ENCODE data around the gene APBB3.
"Not testable (repeated sequence)": the region's sequence is repeated elsewhere in the genome, so short reads cannot be mapped to it uniquely, and the experiment has no call there.

The APBB3 gene

GRCh38 chr5:140564196-140565023, at the start of gene APBB3, which contains the start of gene SLC35A4:
Gene APBB3, minus strand, starts transcription at chr5:140564598. Its CDS starts 353 bp downstream, at chr5:140564245.
Gene SLC35A4, plus strand, starts transcription at chr5:140564828. Its CDS starts 2,342 bp downstream, at chr5:140567170.
- H3K4me3 Mint-ChIP-seq: peak within 1 kb of the TSS; percentile 92
- no peaks in the 10 kb centered on the region for H3K9me3 Mint-ChIP-seq
- peaks cover 18% of the 10 kb centered on the region for H3K36me3 Mint-ChIP-seq
- H3K27ac Mint-ChIP-seq: peak within 1 kb of the TSS; percentile 98
- H3K27me3 Mint-ChIP-seq: no peaks in the 10 kb centered on the region
- peaks cover 60% of the 10 kb centered on the region for H3K4me1 Mint-ChIP-seq

GRCh38 chr5:140611020-140611521, 46.7 kb upstream of the APBB3 start:
- H3K9me3 Mint-ChIP-seq: no peaks in the 10 kb centered on the region
- H3K27me3 Mint-ChIP-seq: peaks cover 8% of the 10 kb centered on the region
- no peaks in the 10 kb centered on the region for H3K36me3 Mint-ChIP-seq
- H3K4me3 Mint-ChIP-seq: no peak overlapping the region
- no peak overlapping the region for H3K27ac Mint-ChIP-seq
- H3K4me1 Mint-ChIP-seq: peaks cover 26% of the 10 kb centered on the region

- H3K27me3 Mint-ChIP-seq: peaks cover 8% of the 10 kb centered on the region
- H3K4me3 Mint-ChIP-seq: no peak overlapping the region
- no peaks in the 10 kb centered on the region for H3K36me3 Mint-ChIP-seq
- H3K27ac Mint-ChIP-seq: no peak overlapping the region
- H3K4me1 Mint-ChIP-seq: peaks cover 26% of the 10 kb centered on the region
- H3K9me3 Mint-ChIP-seq: no peaks in the 10 kb centered on the region
These were observed 44.7 kb upstream of the APBB3 start for GRCh38 chr5:140609126-140609525.

- Mint-ChIP-seq H3K27ac (no peak overlapping the region), H3K36me3 (no peaks in the 10 kb centered on the region), H3K9me3 (no peaks in the 10 kb centered on the region), H3K27me3 (peaks cover 8% of the 10 kb centered on the region), H3K4me1 (peaks cover 26% of the 10 kb centered on the region), H3K4me3 (no peak overlapping the region)
These were observed 44.3 kb upstream of the APBB3 start for GRCh38 chr5:140608722-140609121.

- Mint-ChIP-seq H3K36me3 (no peaks in the 10 kb centered on the region), H3K27ac (no peak overlapping the region), H3K4me3 (no peak overlapping the region), H3K4me1 (peaks cover 18% of the 10 kb centered on the region), H3K9me3 (no peaks in the 10 kb centered on the region), H3K27me3 (peaks cover 4% of the 10 kb centered on the region)
These were observed 42.6 kb upstream of the APBB3 start for GRCh38 chr5:140607031-140607430.

GRCh38 chr5:140605879-140606278, 41.5 kb upstream of the APBB3 start:
- Mint-ChIP-seq H3K36me3 (no peaks in the 10 kb centered on the region), H3K27me3 (no peaks in the 10 kb centered on the region), H3K27ac (no peak overlapping the region), H3K4me3 (no peak overlapping the region), H3K9me3 (no peaks in the 10 kb centered on the region), H3K4me1 (peaks cover 10% of the 10 kb centered on the region)

GRCh38 chr5:140603734-140604133, 39.3 kb upstream of the APBB3 start:
- no peak overlapping the region for H3K27ac Mint-ChIP-seq
- no peaks in the 10 kb centered on the region for H3K4me1 Mint-ChIP-seq
- no peaks in the 10 kb centered on the region for H3K9me3 Mint-ChIP-seq
- H3K4me3 Mint-ChIP-seq: no peak overlapping the region
- H3K27me3 Mint-ChIP-seq: no peaks in the 10 kb centered on the region
- H3K36me3 Mint-ChIP-seq: peaks cover 1% of the 10 kb centered on the region

GRCh38 chr5:140603446-140603698, 39.0 kb upstream of the APBB3 start:
- not testable (repeated sequence) for H3K4me1 Mint-ChIP-seq, H3K4me3 Mint-ChIP-seq

GRCh38 chr5:140602147-140602546, 37.7 kb upstream of the APBB3 start:
- Mint-ChIP-seq H3K4me1 (no peaks in the 10 kb centered on the region), H3K9me3 (no peaks in the 10 kb centered on the region), H3K36me3 (peaks cover 1% of the 10 kb centered on the region), H3K27me3 (no peaks in the 10 kb centered on the region), H3K27ac (no peak overlapping the region), H3K4me3 (no peak overlapping the region)

More at GRCh38 chr5:140603446-140603698, 39.0 kb upstream of the APBB3 start:
- H3K36me3 Mint-ChIP-seq, H3K27me3 Mint-ChIP-seq, H3K9me3 Mint-ChIP-seq, H3K27ac Mint-ChIP-seq: not testable (repeated sequence)

GRCh38 chr5:140600096-140600495, 35.7 kb upstream of the APBB3 start:
- Mint-ChIP-seq H3K36me3 (peaks cover 1% of the 10 kb centered on the region), H3K4me3 (no peak overlapping the region)

GRCh38 chr5:140598836-140599235, 34.4 kb upstream of the APBB3 start:
- Mint-ChIP-seq H3K27ac (no peak overlapping the region), H3K4me1 (no peaks in the 10 kb centered on the region), H3K4me3 (no peak overlapping the region), H3K27me3 (no peaks in the 10 kb centered on the region), H3K9me3 (no peaks in the 10 kb centered on the region), H3K36me3 (peaks cover 1% of the 10 kb centered on the region)

More at GRCh38 chr5:140600096-140600495, 35.7 kb upstream of the APBB3 start:
- Mint-ChIP-seq H3K9me3 (no peaks in the 10 kb centered on the region), H3K4me1 (no peaks in the 10 kb centered on the region), H3K27ac (no peak overlapping the region), H3K27me3 (no peaks in the 10 kb centered on the region)

GRCh38 chr5:140596321-140596741, 31.9 kb upstream of the APBB3 start:
- Mint-ChIP-seq H3K4me3 (no peak overlapping the region), H3K9me3 (no peaks in the 10 kb centered on the region), H3K4me1 (no peaks in the 10 kb centered on the region), H3K27me3 (no peaks in the 10 kb centered on the region), H3K36me3 (peaks cover 1% of the 10 kb centered on the region), H3K27ac (no peak overlapping the region)

GRCh38 chr5:140595538-140596300, 31.3 kb upstream of the APBB3 start:
- H3K4me1 Mint-ChIP-seq: no peaks in the 10 kb centered on the region
- H3K9me3 Mint-ChIP-seq: no peaks in the 10 kb centered on the region
- no peak overlapping the region for H3K4me3 Mint-ChIP-seq
- H3K27ac Mint-ChIP-seq: no peak overlapping the region
- no peaks in the 10 kb centered on the region for H3K27me3 Mint-ChIP-seq
- peaks cover 1% of the 10 kb centered on the region for H3K36me3 Mint-ChIP-seq

- Mint-ChIP-seq H3K4me1 (no peaks in the 10 kb centered on the region), H3K27ac (no peak overlapping the region), H3K36me3 (peaks cover under 1% of the 10 kb centered on the region), H3K9me3 (no peaks in the 10 kb centered on the region), H3K27me3 (no peaks in the 10 kb centered on the region), H3K4me3 (no peak overlapping the region)
These were observed 29.8 kb upstream of the APBB3 start for GRCh38 chr5:140594169-140594568.

GRCh38 chr5:140593070-140593469, 28.7 kb upstream of the APBB3 start:
- H3K36me3 Mint-ChIP-seq, H3K9me3 Mint-ChIP-seq, H3K4me1 Mint-ChIP-seq, H3K27me3 Mint-ChIP-seq, H3K27ac Mint-ChIP-seq, H3K4me3 Mint-ChIP-seq: not testable (repeated sequence)

- H3K4me3 Mint-ChIP-seq: no peak overlapping the region
- H3K27ac Mint-ChIP-seq: no peak overlapping the region
- no peaks in the 10 kb centered on the region for H3K4me1 Mint-ChIP-seq
- H3K36me3 Mint-ChIP-seq: no peaks in the 10 kb centered on the region
- no peaks in the 10 kb centered on the region for H3K27me3 Mint-ChIP-seq
- no peaks in the 10 kb centered on the region for H3K9me3 Mint-ChIP-seq
These were observed 27.5 kb upstream of the APBB3 start for GRCh38 chr5:140591747-140592372.

All from activated naive CD4-positive, alpha-beta T cell treated with anti-CD3 and anti-CD28 coated beads, Interleukin-2, amount 50 U/mL, for 24 hours (primary cell).